Activated CD8-positive, alpha-beta T cell treated with anti-CD3 and anti-CD28 coated beads for 36 hours (primary cell): ENCODE results near the gene AVL9. TPM values are rescaled to one million over a fixed set of nuclear protein-coding genes. Genes with fewer than 3 reads are reported as not detected.
"Not testable (repeated sequence)": the region's sequence is repeated elsewhere in the genome, so short reads cannot be mapped to it uniquely, and the experiment has no call there.

Experiments used
- ATAC-seq: fragments of 200-7000 bp; cut with Tn5 transposase; one replicate; pipeline ENCODE4 v1.10.0; 2021; ENCODE audit warnings: mild to moderate bottlenecking, moderate library complexity
- CTCF ChIA-PET: fragments of 350-600 bp; sonication (Branson Sonifier 250); formaldehyde crosslinking; loops from one replicate; lab custom pipeline; 2021; ENCODE audit warnings: antibody characterized with exemption; lab: Charles Lee
- POLR2A ChIA-PET: fragments of 350-600 bp; sonication (Branson Sonifier 250); formaldehyde crosslinking; loops from one replicate; lab custom pipeline; 2021; ENCODE audit warnings: antibody characterized with exemption; lab: Charles Lee
- DNase-seq: peaks from one replicate; pipeline ENCODE4 v3.0.0-alpha.2; 2020
- H3K27ac Mint-ChIP-seq: one replicate; pipeline ENCODE4 v1.8.0; 2021; ENCODE audit warnings: mild to moderate bottlenecking, mixed read lengths
- H3K27me3 Mint-ChIP-seq: one replicate; pipeline ENCODE4 v1.8.0; 2021; ENCODE audit warnings: mixed read lengths
- H3K36me3 Mint-ChIP-seq: one replicate; pipeline ENCODE4 v1.8.0; 2021; ENCODE audit warnings: low read depth, mixed read lengths
- H3K4me1 Mint-ChIP-seq: one replicate; pipeline ENCODE4 v1.8.0; 2021; ENCODE audit warnings: low read depth, mixed read lengths
- H3K4me3 Mint-ChIP-seq: one replicate; pipeline ENCODE4 v1.8.0; 2021; ENCODE audit warnings: mild to moderate bottlenecking, moderate library complexity, mixed read lengths
- H3K9me3 Mint-ChIP-seq: one replicate; pipeline ENCODE4 v1.8.0; 2021; ENCODE audit warnings: mixed read lengths
- intact Hi-C: fragments of 100-400 bp; cut with micrococcal nuclease; formaldehyde crosslinking; loops from one replicate; pipeline ENCODE4 v1.10.0; 2022
- total RNA-seq, 2 experiments: library from RNA; stranded (reverse); gene quantifications; one replicate each; pipeline ENCODE4 v1.2.3, GENCODE V29; 2021
- TF ChIP-seq, protein P1 (sequence below): fragments of 200-600 bp; IDR thresholded peaks from one replicate; pipeline ENCODE4 v1.8.0; 2022; ENCODE audit warnings: antibody characterized with exemption, mild to moderate bottlenecking

AVL9 gene
- total RNA-seq, 2 experiments from 2014 or later: 54.0 to 63.5 TPM

DNA sequence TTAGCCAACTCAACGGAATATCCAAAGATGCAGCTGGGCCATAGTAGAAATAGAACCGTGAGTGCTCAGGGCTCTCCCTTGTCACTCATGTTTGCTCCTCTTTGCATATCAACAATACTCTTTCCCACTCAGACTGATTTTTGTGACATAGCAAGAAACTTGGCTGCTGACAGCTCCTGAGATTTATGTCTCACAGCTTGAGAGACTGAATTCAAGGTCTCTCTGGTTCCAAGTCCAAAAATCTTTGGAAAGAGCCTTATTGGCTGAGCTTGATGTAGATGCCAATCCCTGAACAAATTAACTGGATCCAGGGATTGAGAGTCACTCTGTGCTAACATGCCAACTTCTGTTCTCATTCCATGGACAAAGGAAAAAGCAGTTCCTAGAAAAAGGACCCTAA lies 35.5 kb upstream of the AVL9 start:
- H3K4me3 Mint-ChIP-seq: no peak overlapping the region

DNA sequence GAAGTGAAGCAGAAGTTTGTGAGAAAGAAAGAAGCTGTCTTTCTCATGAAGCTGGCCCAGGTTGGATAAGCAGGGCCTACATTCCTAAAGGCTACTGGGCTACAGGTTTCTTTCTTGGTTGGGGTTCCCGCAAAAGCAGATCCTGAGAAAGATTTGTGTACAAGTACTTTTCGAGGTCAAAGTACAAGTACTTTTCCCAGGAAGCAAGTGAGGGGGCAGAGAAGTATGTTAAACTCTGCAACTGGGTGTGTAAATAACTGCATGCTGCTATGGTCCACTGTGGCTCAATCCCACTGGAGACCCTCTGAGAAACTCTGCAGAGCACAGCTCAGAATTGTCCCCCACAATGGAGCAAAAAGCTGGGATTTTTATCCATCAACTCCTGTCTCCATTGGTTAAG lies 33.8 kb upstream of the AVL9 start:
- POLR2A ChIA-PET: no interaction called here
- no peaks in the 10 kb centered on the region for H3K9me3 Mint-ChIP-seq
- peaks cover 6% of the 10 kb centered on the region for H3K27me3 Mint-ChIP-seq

More for the DNA sequence above, 35.5 kb upstream of the AVL9 start:
- ATAC-seq: no peak
- ChIA-PET POLR2A (interaction anchor here (0.6 kb wide), 1 partner anchor 495 kb away, joined by 3 read pairs; no protein-coding TSS in a partner anchor), CTCF (interaction anchor here (2.1 kb wide), 1 partner anchor 20 kb away, joined by 6 read pairs; no protein-coding TSS in a partner anchor)
- H3K27ac Mint-ChIP-seq: no peak overlapping the region
- no peaks in the 10 kb centered on the region for H3K9me3 Mint-ChIP-seq
- no peaks in the 10 kb centered on the region for H3K4me1 Mint-ChIP-seq
- TF ChIP-seq, protein P1, sequence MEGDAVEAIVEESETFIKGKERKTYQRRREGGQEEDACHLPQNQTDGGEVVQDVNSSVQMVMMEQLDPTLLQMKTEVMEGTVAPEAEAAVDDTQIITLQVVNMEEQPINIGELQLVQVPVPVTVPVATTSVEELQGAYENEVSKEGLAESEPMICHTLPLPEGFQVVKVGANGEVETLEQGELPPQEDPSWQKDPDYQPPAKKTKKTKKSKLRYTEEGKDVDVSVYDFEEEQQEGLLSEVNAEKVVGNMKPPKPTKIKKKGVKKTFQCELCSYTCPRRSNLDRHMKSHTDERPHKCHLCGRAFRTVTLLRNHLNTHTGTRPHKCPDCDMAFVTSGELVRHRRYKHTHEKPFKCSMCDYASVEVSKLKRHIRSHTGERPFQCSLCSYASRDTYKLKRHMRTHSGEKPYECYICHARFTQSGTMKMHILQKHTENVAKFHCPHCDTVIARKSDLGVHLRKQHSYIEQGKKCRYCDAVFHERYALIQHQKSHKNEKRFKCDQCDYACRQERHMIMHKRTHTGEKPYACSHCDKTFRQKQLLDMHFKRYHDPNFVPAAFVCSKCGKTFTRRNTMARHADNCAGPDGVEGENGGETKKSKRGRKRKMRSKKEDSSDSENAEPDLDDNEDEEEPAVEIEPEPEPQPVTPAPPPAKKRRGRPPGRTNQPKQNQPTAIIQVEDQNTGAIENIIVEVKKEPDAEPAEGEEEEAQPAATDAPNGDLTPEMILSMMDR: no peak
- H3K27me3 Mint-ChIP-seq: peaks cover 6% of the 10 kb centered on the region
- no peak for DNase-seq
- intact Hi-C loops: no loop called here
- no peaks in the 10 kb centered on the region for H3K36me3 Mint-ChIP-seq

DNA sequence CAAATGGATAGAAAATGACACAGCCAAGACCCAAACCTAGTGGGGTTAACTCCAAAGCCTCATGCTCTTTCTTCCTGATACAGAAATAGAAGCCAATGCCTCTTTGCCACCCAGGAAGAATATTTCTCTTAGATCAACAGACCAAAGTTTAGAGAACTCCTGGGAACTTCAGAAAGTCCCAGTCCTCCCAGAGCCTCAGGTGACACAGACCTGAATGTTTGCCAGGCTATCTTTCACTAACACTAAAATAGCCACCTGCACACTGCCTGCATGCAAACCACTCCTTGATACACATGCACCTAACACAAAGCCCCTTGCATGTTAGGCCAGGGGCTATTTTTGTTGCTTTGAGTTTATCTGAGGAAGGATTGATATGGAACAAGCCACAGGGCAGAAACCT lies 32.8 kb upstream of the AVL9 start:
- ATAC-seq: no peak
- POLR2A ChIA-PET: no interaction called here

More for the DNA sequence above, 33.8 kb upstream of the AVL9 start:
- H3K4me1 Mint-ChIP-seq: no peaks in the 10 kb centered on the region
- intact Hi-C loops: no loop called here
- CTCF ChIA-PET: no interaction called here
- no peaks in the 10 kb centered on the region for H3K36me3 Mint-ChIP-seq
- H3K4me3 Mint-ChIP-seq: no peak overlapping the region
- TF ChIP-seq, protein P1: no peak
- ATAC-seq (no peak), DNase-seq (no peak)
- no peak overlapping the region for H3K27ac Mint-ChIP-seq

GRCh38 chr7:32462977-32463376 lies 32.3 kb upstream of the AVL9 start:
- TF ChIP-seq, protein P1: no peak
- Mint-ChIP-seq H3K27me3 (peaks cover 3% of the 10 kb centered on the region), H3K9me3 (no peaks in the 10 kb centered on the region), H3K36me3 (no peaks in the 10 kb centered on the region), H3K27ac (no peak overlapping the region), H3K4me3 (no peak overlapping the region), H3K4me1 (no peaks in the 10 kb centered on the region)
- DNase-seq: no peak
- POLR2A ChIA-PET: no interaction called here
- ATAC-seq: no peak
- intact Hi-C loops: no loop called here
- CTCF ChIA-PET: no interaction called here

More for the DNA sequence above, 32.8 kb upstream of the AVL9 start:
- peaks cover 4% of the 10 kb centered on the region for H3K27me3 Mint-ChIP-seq
- no peaks in the 10 kb centered on the region for H3K4me1 Mint-ChIP-seq
- H3K27ac Mint-ChIP-seq: no peak overlapping the region
- CTCF ChIA-PET: no interaction called here
- H3K36me3 Mint-ChIP-seq: no peaks in the 10 kb centered on the region
- intact Hi-C loops: no loop called here
- no peaks in the 10 kb centered on the region for H3K9me3 Mint-ChIP-seq
- no peak overlapping the region for H3K4me3 Mint-ChIP-seq
- TF ChIP-seq, protein P1: no peak
- DNase-seq: no peak

DNA sequence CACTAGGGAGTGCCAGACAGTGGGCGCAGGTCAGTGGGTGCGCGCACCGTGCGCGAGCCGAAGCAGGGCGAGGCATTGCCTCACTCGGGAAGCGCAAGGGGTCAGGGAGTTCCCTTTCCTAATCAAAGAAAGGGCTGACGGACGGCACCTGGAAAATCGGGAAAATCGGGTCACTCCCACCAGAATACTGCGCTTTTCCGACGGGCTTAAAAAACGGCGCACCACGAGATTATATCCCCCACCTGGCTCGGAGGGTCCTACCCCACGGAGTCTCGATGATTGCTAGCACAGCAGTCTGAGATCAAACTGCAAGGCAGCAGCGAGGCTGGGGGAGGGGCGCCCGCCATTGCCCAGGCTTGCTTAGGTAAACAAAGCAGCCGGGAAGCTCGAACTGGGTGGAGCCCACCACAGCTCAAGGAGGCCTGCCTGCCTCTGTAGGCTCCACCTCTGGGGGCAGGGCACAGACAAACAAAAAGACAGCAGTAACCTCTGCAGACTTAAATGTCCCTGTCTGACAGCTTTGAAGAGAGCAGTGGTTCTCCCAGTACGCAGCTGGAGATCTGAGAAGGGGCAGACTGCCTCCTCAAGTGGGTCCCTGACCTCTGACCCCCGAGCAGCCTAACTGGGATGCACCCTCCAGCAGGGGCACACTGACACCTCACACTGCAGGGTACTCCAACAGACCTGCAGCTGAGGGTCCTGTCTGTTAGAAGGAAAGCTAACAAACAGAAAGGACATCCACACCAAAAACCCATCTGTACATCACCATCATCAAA lies 30.5 kb upstream of the AVL9 start:
- intact Hi-C loops, CTCF ChIA-PET, POLR2A ChIA-PET, H3K9me3 Mint-ChIP-seq, H3K4me1 Mint-ChIP-seq, H3K27me3 Mint-ChIP-seq, H3K36me3 Mint-ChIP-seq, DNase-seq, ATAC-seq, H3K27ac Mint-ChIP-seq, H3K4me3 Mint-ChIP-seq: not testable (repeated sequence)

DNA sequence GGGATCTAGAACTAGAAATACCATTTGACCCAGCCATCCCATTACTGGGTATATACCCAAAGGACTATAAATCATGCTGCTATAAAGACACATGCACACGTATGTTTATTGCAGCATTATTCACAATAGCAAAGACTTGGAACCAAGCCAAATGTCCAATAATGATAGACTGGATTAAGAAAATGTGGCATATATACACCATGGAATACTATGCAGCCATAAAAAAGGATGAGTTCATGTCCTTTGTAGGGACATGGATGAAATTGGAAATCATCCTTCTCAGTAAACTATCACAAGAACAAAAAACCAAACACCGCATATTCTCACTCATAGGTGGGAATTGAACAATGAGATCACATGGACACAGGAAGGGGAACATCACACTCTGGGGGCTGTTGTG lies 25.3 kb upstream of the AVL9 start:
- intact Hi-C loops: loop anchor here (10.0 kb wide), 1 partner anchor 725 kb away; no protein-coding TSS in a partner anchor
- H3K9me3 Mint-ChIP-seq, H3K4me1 Mint-ChIP-seq, H3K36me3 Mint-ChIP-seq, H3K27ac Mint-ChIP-seq, DNase-seq, H3K4me3 Mint-ChIP-seq, H3K27me3 Mint-ChIP-seq, CTCF ChIA-PET, POLR2A ChIA-PET, ATAC-seq: not testable (repeated sequence)
